Measurements from ENCODE around the gene DNASE1L1. TPM values are rescaled to one million over a fixed set of nuclear protein-coding genes. Genes with fewer than 3 reads are reported as not detected.

Gene DNASE1L1
- total RNA-seq, 1 donor from 2014 or later, result 40.8 TPM

GRCh38 chrX:154368630-154369448 lies 40.2 kb downstream of the DNASE1L1 start:
- no peak for DNase-seq (ENCODE audit: low spot score)
- Mint-ChIP-seq H3K27ac (ENCODE audit: unreplicated experiment) (peak overlapping the region; percentile 88), H3K36me3 (ENCODE audit: low read depth) (peaks cover 15% of the 10 kb centered on the region), H3K4me3 (ENCODE audit: unreplicated experiment) (peak overlapping the region; percentile 87), H3K9me3 (ENCODE audit: low read depth) (no peaks in the 10 kb centered on the region), H3K4me1 (ENCODE audit: low read depth) (peaks cover 30% of the 10 kb centered on the region), H3K27me3 (ENCODE audit: low read depth) (no peaks in the 10 kb centered on the region)
- no peak for TF ChIP-seq CTCF (IDR thresholded peaks at IDR 0.05)

GRCh38 chrX:154367474-154368308 lies 41.4 kb downstream of the DNASE1L1 start:
- no peak for TF ChIP-seq CTCF (IDR thresholded peaks at IDR 0.05)
- Mint-ChIP-seq H3K4me3 (ENCODE audit: unreplicated experiment) (peak overlapping the region; percentile 87), H3K9me3 (ENCODE audit: low read depth) (no peaks in the 10 kb centered on the region), H3K27ac (ENCODE audit: unreplicated experiment) (peak overlapping the region; percentile 88), H3K4me1 (ENCODE audit: low read depth) (peaks cover 35% of the 10 kb centered on the region), H3K36me3 (ENCODE audit: low read depth) (peaks cover 19% of the 10 kb centered on the region), H3K27me3 (ENCODE audit: low read depth) (no peaks in the 10 kb centered on the region)
- DNase-seq (ENCODE audit: low spot score), result no peak

GRCh38 chrX:154366666-154367055 lies 42.4 kb downstream of the DNASE1L1 start:
- no peak for TF ChIP-seq CTCF (IDR thresholded peaks at IDR 0.05)
- Mint-ChIP-seq H3K4me3 (ENCODE audit: unreplicated experiment) (peak overlapping the region; percentile 44), H3K27me3 (ENCODE audit: low read depth) (no peaks in the 10 kb centered on the region), H3K9me3 (ENCODE audit: low read depth) (no peaks in the 10 kb centered on the region), H3K4me1 (ENCODE audit: low read depth) (peaks cover 31% of the 10 kb centered on the region), H3K36me3 (ENCODE audit: low read depth) (peaks cover 20% of the 10 kb centered on the region), H3K27ac (ENCODE audit: unreplicated experiment) (peak overlapping the region; percentile 61)
- no peak for DNase-seq (ENCODE audit: low spot score)

DNA sequence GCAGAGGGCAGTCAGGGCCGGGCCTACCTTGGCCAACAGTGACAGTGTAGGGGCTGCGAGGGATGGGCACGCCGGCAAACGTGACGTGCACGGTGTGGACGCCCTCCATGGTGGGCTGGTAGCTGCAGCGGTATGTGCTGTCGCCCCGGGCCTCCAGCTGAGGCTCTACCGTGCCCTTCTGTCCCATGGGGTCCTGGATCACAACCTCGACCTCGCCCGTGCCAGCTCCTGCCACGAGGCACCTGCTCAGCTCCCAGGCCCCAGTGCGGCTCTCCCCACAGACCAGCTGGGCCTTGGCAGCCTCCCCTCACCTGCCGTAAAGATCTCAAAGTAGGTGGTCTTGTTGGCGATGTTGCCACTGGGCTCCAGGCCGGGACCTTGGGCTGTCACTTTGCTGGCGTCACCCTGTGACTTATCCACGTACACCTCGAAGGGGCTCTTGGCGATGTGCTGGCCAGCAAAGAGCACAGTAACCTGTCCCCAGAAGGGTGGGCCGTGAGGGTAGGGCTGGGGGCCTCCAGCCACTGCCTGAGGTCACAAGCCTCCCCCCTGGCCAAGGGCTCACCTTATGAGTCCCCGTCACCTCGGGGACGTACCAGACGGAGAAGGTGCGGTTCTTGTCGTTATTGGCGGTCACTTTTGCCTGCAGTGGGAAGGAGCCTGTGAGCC lies 42.9 kb downstream of the DNASE1L1 start:
- peak overlapping the region; percentile 44 for H3K4me3 Mint-ChIP-seq (ENCODE audit: unreplicated experiment)
- no peak for TF ChIP-seq CTCF (IDR thresholded peaks at IDR 0.05)
- H3K9me3 Mint-ChIP-seq (ENCODE audit: low read depth), result no peaks in the 10 kb centered on the region
- DNase-seq (ENCODE audit: low spot score), result no peak
- H3K27ac Mint-ChIP-seq (ENCODE audit: unreplicated experiment), result peak overlapping the region; percentile 32
- peaks cover 31% of the 10 kb centered on the region for H3K4me1 Mint-ChIP-seq (ENCODE audit: low read depth)
- H3K27me3 Mint-ChIP-seq (ENCODE audit: low read depth), result no peaks in the 10 kb centered on the region
- peaks cover 20% of the 10 kb centered on the region for H3K36me3 Mint-ChIP-seq (ENCODE audit: low read depth)
